Brain microvascular endothelial cell (primary cell): ENCODE data around the gene CDC20.

Experiments used
- DNase-seq: peaks from one replicate; pipeline ENCODE4 v3.0.0-alpha.2; 2020
- H3K27ac ChIP-seq: fragments of 250-450 bp; sonication (Bioruptor Pico); 2 replicates; pipeline ENCODE4 v1.5.1; 2020; ENCODE audit warnings: mild to moderate bottlenecking, moderate library complexity
- H3K27me3 ChIP-seq: fragments of 250-450 bp; sonication (Bioruptor Pico); replicated peaks from 2 replicates; pipeline ENCODE4 v1.5.1; 2020; ENCODE audit warnings: mild to moderate bottlenecking
- H3K36me3 ChIP-seq: fragments of 250-450 bp; sonication (Bioruptor Pico); replicated peaks from 2 replicates; pipeline ENCODE4 v1.5.1; 2020; ENCODE audit warnings: mild to moderate bottlenecking
- H3K4me3 ChIP-seq: 2 replicates; pipeline ENCODE4 v1.5.1; 2011; ENCODE audit warnings: low read depth, mild to moderate bottlenecking, control low read depth, low read length, moderate library complexity
- in situ Hi-C: cut with HindIII; loops from 2 replicates; pipeline ENCODE4 v1.10.0; 2017; ENCODE audit warnings: low sequenced_read_pairs, low pct_ligation_motif_present
- TF ChIP-seq, protein P1 (sequence below): IDR thresholded peaks from 2 replicates; pipeline ENCODE4 v1.5.1; 2011; ENCODE audit warnings: low read depth, mild to moderate bottlenecking, moderate library complexity, low read length, control low read depth, inconsistent platforms; ENCODE audit errors: missing control alignments

The CDC20 gene

DNA sequence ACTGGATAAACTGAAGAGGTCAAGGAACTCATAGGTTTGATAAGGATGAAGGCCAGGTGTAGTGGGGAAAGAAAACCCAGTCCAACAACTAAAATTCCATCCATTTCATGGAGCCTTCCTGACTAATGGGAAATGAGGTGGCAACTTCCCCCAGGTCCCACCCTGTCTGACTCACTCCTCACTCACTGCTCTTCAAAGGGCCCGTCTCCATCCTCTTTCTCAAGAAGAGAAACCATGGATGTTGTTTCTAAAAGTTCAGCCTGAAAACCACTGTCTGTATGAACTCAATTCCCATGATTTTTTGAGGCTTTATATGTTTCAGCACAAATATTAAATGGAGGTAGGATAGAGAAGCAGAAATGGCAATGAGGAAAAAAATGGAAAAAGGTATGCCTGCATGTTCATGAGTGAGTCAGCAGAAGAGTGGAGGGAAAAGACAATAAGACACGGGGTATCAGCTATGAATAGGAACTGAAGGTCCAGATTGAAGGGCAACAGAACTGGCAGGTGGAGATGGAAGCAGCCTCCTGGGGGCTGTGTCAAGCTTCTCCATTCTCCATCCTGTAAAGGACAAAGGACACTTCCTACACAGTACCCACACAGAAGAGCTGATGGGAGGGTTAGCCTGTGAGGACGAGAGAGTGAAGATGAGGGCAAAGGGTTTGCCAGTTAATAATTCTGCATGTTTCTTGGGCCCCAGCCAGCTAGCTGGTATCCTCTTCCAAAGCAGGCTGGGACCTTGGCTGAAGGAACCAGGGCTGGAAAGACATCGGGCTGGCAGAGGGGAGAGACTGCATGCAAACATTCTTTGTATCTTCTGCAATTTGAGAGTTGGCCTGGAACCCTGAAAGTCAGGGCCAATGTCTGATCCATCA, 14.5 kb downstream of the CDC20 start:
- TF ChIP-seq, protein P1, sequence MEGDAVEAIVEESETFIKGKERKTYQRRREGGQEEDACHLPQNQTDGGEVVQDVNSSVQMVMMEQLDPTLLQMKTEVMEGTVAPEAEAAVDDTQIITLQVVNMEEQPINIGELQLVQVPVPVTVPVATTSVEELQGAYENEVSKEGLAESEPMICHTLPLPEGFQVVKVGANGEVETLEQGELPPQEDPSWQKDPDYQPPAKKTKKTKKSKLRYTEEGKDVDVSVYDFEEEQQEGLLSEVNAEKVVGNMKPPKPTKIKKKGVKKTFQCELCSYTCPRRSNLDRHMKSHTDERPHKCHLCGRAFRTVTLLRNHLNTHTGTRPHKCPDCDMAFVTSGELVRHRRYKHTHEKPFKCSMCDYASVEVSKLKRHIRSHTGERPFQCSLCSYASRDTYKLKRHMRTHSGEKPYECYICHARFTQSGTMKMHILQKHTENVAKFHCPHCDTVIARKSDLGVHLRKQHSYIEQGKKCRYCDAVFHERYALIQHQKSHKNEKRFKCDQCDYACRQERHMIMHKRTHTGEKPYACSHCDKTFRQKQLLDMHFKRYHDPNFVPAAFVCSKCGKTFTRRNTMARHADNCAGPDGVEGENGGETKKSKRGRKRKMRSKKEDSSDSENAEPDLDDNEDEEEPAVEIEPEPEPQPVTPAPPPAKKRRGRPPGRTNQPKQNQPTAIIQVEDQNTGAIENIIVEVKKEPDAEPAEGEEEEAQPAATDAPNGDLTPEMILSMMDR = no peak
- peak; percentile 63 for DNase-seq
- Histone ChIP-seq H3K4me3 (no peak overlapping the region), H3K36me3 (no peaks in the 10 kb centered on the region), H3K27me3 (no peaks in the 10 kb centered on the region), H3K27ac (peak overlapping the region; percentile 49)
- in situ Hi-C loops = no loop called here

DNA sequence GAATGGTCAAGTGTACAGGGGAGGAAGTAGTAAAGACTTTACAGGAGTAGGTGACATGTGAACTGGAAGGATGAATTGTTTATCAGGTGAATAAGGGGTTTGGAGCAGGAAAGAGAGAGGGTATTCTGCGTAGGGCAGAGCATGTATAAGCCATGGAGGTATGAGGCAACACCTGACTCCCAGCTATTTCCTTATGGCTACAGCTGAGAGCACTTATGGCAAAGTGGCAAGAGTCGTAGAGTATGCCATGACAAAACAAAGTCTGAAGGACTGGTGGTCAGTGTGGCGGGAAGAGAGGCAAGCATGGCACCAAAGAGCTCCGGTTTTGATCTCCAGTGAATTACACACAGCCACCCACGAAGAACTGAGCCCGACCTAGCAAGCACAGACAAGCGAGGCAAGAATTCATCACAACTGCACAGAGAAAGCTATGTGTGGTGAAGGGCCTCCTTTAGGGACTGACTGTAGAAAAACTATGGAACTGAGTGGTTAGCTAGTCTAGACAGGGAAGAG, 18.0 kb downstream of the CDC20 start:
- no peak for DNase-seq
- in situ Hi-C loops = no loop called here
- Histone ChIP-seq H3K27me3 (no peaks in the 10 kb centered on the region), H3K36me3 (no peaks in the 10 kb centered on the region), H3K4me3 (no peak overlapping the region), H3K27ac (no peak overlapping the region)
- TF ChIP-seq, protein P1 = no peak

DNA sequence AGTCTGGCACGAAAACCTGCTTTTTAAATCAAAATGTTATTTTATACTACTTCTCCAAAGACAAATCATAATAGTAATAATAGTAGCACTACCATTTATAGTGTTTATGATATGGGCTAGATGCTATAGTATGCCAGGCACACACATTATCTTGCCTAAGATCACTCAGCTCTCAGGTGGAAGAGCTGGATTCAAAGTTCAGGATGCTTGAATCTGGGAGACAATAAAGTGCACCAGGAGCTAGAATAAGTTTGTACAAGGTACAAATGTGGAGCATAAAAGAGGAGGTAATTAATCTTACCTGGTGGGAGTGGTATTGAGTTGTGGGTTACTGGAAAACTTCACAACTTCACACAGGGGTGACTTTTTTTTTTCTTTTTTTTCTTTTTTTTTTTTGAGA, 19.1 kb downstream of the CDC20 start:
- in situ Hi-C loops = no loop called here
- Histone ChIP-seq H3K4me3 (no peak overlapping the region), H3K27ac (no peak overlapping the region), H3K36me3 (peaks cover 8% of the 10 kb centered on the region), H3K27me3 (no peaks in the 10 kb centered on the region)
- no peak for DNase-seq
- TF ChIP-seq, protein P1 = no peak

DNA sequence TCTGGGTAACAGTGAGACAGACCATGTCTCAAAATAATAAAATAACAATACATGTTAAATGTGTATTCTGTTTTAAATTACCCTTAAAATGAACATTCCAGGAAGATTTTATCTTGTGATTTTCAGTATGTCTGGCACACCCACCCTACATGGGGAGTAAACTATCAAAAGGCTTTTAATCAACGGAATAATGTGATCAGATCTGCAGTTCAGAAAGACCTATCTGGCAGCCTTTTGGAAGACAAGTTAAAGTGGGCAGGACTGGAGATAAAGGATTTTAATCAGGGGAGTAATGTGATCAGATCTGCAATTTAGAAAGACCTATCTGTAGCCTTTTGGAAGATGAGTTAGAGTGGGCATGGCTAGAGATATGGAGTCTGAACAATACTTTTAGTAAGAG, 20.7 kb downstream of the CDC20 start:
- TF ChIP-seq, protein P1 = no peak
- H3K27me3 ChIP-seq = no peaks in the 10 kb centered on the region
- in situ Hi-C loops = no loop called here
- peaks cover 25% of the 10 kb centered on the region for H3K36me3 ChIP-seq
- H3K27ac ChIP-seq = no peak overlapping the region
- H3K4me3 ChIP-seq = no peak overlapping the region
- DNase-seq = no peak

DNA sequence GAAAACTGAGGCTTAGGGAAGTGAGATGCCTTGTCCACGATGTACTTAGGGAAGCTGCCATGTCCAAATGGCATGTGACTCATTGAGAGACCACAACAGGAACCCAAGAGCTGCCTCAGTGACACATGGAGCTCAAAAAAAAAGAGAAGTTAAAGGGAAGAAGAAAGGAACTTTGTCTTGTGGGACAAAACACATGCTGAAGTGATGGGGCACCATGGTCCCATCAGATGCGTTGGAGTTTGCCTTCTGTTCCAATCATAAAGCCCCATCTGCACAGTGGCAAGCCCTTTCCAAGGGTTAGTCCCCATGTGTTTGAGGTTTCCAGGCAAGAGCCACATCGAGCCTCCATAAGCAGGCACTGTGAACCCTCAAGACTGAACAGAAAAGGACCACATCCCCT, 22.8 kb downstream of the CDC20 start:
- no peak for DNase-seq
- Histone ChIP-seq H3K27me3 (no peaks in the 10 kb centered on the region), H3K4me3 (no peak overlapping the region), H3K27ac (no peak overlapping the region), H3K36me3 (peaks cover 46% of the 10 kb centered on the region)
- TF ChIP-seq, protein P1 = no peak
- in situ Hi-C loops = no loop called here
